K562 (cell line): ENCODE data around the gene SLC38A10. TPM values are rescaled to one million over a fixed set of nuclear protein-coding genes. Genes with fewer than 3 reads are reported as not detected.

Experiments used
- BACH1 ChIP-seq: fragments of 200-800 bp; sonication (Bioruptor generic); IDR thresholded peaks from 2 replicates; pipeline ENCODE4 v1.6.1; 2016; ENCODE audit warnings: missing genetic modification characterization, missing compliant biosample characterization
- BCOR ChIP-seq: fragments of 450-650 bp; IDR thresholded peaks from 2 replicates; pipeline ENCODE4 v1.6.1; 2016
- ERF ChIP-seq: fragments of 450-650 bp; formaldehyde crosslinking; IDR thresholded peaks from 2 replicates; pipeline ENCODE4 v1.4.0; 2020; ENCODE audit warnings: mild to moderate bottlenecking, mixed read lengths
- KLF10 ChIP-seq: fragments of 250-450 bp; sonication (Bioruptor Pico); IDR thresholded peaks from 2 replicates; pipeline ENCODE4 v1.6.1; 2021; ENCODE audit warnings: matching md5 sums
- MCM3 ChIP-seq: fragments of 450-650 bp; IDR thresholded peaks from 2 replicates; pipeline ENCODE4 v1.6.1; 2016
- PCBP2 ChIP-seq: fragments of 200-400 bp; formaldehyde crosslinking; IDR thresholded peaks from 2 replicates; pipeline ENCODE4 v1.6.1; 2018; ENCODE audit warnings: low read length, low read depth, mild to moderate bottlenecking, moderate library complexity; ENCODE audit not compliant: poor library complexity, severe bottlenecking
- POLR2G ChIP-seq: fragments of 200-400 bp; formaldehyde crosslinking; IDR thresholded peaks from 2 replicates; pipeline ENCODE4 v1.6.1; 2017; ENCODE audit warnings: low read depth, mild to moderate bottlenecking, antibody characterized with exemption, low read length, moderate library complexity
- RB1 ChIP-seq: fragments of 450-650 bp; IDR thresholded peaks from 2 replicates; pipeline ENCODE4 v1.6.1; 2017; ENCODE audit warnings: low read depth, mild to moderate bottlenecking
- RFX1 ChIP-seq: fragments of 450-650 bp; IDR thresholded peaks from 2 replicates; pipeline ENCODE4 v1.6.1; 2016; ENCODE audit warnings: mild to moderate bottlenecking, moderate library complexity
- SLC30A9 ChIP-seq: fragments of 250-450 bp; sonication (Bioruptor Pico); IDR thresholded peaks from 2 replicates; pipeline ENCODE4 v1.8.0; 2022; ENCODE audit warnings: mild to moderate bottlenecking, moderate library complexity
- SMAD4 ChIP-seq: fragments of 250-450 bp; sonication (Bioruptor Pico); conservative IDR thresholded peaks from 2 replicates; pipeline ENCODE4 v1.8.0; 2021; ENCODE audit warnings: inconsistent platforms, mild to moderate bottlenecking, moderate library complexity
- TOE1 ChIP-seq, 2 experiments: fragments of 450-650 bp in 1 of 2; sonication (generic) in 1 of 2; formaldehyde crosslinking in 1 of 2; IDR thresholded peaks; 2 replicates each; pipeline versions ENCODE4 v1.7.1 to v1.8.0; 2016 to 2022; ENCODE audit warnings: borderline replicate concordance in 2 of 2, mild to moderate bottlenecking in 2 of 2, antibody characterized with exemption in 1 of 2, inconsistent platforms in 1 of 2, low read depth in 1 of 2, missing genetic modification reagents in 1 of 2, moderate library complexity in 1 of 2
- ZBTB7A ChIP-seq: IDR thresholded peaks from 2 replicates; pipeline ENCODE4 v1.6.1; 2011; ENCODE audit warnings: low read depth, mild to moderate bottlenecking, low read length, moderate library complexity, borderline replicate concordance; ENCODE audit not compliant: control insufficient read depth
- ZNF217 ChIP-seq: sonication (generic); formaldehyde crosslinking; IDR thresholded peaks from 2 replicates; pipeline ENCODE4 v1.8.0; 2022; ENCODE audit warnings: mild to moderate bottlenecking, missing genetic modification reagents
- ZNF316 ChIP-seq: fragments of 450-650 bp; IDR thresholded peaks from 2 replicates; pipeline ENCODE4 v1.6.1; 2016
- ZNF561 ChIP-seq: fragments of 450-650 bp; formaldehyde crosslinking; conservative IDR thresholded peaks from 2 replicates; pipeline ENCODE4 v1.4.0; 2020; ENCODE audit warnings: mild to moderate bottlenecking, moderate library complexity
- ZNF764 ChIP-seq: fragments of 250-450 bp; sonication (Bioruptor Pico); IDR thresholded peaks from 2 replicates; pipeline ENCODE4 v1.4.0; 2020; ENCODE audit warnings: low read depth, mild to moderate bottlenecking, moderate library complexity
- polyA plus RNA-seq, 8 experiments: library from polyadenylated mRNA; depleted of rRNA in 4 of 8; stranded (reverse) in 5 of 8; unstranded in 3 of 8; fragments of >200 nt; fragmentation: Nextera tagmentation in 2 of 8; fragmentation: Illumina TruSeq in 1 of 8; extraction: Ambion mirVana in 2 of 8; extraction: Trizol in 1 of 8; gene quantifications; 2 replicates each; pipeline versions ENCODE4 v1.2.1 to v1.2.3, GENCODE V29; 2011 to 2014; ENCODE audit warnings: inconsistent platforms in 1 of 8, missing spikeins in 1 of 8
- total RNA-seq, 7 experiments: library from RNA; depleted of rRNA in 6 of 7; stranded (reverse); fragments of >200 nt in 6 of 7; fragmentation: Illumina TruSeq in 2 of 7; extraction: Trizol in 2 of 7; gene quantifications; 2 replicates each; pipeline versions ENCODE4 v1.2.1 to v1.2.3, GENCODE V29; 2011 to 2021; ENCODE audit warnings: low replicate concordance in 1 of 7
- TF ChIP-seq, protein P1 (sequence below): IDR thresholded peaks from 2 replicates; pipeline ENCODE4 v1.6.1; 2011; ENCODE audit not compliant: insufficient read length; ENCODE audit errors: extremely low read depth
- TF ChIP-seq, protein P2 (sequence below): sonication (generic); formaldehyde crosslinking; IDR thresholded peaks from 2 replicates; pipeline ENCODE4 v1.8.0; 2023; ENCODE audit warnings: mild to moderate bottlenecking, missing genetic modification reagents
- TF ChIP-seq, protein P3 (sequence below): fragments of 450-650 bp; conservative IDR thresholded peaks from 2 replicates; pipeline ENCODE4 v1.6.1; 2016; ENCODE audit warnings: missing genetic modification characterization, low read depth, mild to moderate bottlenecking, missing compliant biosample characterization, moderate library complexity
- TF ChIP-seq, protein P4 (sequence below): sonication (generic); formaldehyde crosslinking; IDR thresholded peaks from 2 replicates; pipeline ENCODE4 v1.8.1; 2023; ENCODE audit warnings: mild to moderate bottlenecking, missing genetic modification reagents

Gene SLC38A10
- total and polyA plus RNA-seq, 9 of the 15 experiments (the other 6 are each of a cell fraction or from before 2014, with no cell fraction given): 0.45 to 54.2 (median 13.8) TPM

DNA sequence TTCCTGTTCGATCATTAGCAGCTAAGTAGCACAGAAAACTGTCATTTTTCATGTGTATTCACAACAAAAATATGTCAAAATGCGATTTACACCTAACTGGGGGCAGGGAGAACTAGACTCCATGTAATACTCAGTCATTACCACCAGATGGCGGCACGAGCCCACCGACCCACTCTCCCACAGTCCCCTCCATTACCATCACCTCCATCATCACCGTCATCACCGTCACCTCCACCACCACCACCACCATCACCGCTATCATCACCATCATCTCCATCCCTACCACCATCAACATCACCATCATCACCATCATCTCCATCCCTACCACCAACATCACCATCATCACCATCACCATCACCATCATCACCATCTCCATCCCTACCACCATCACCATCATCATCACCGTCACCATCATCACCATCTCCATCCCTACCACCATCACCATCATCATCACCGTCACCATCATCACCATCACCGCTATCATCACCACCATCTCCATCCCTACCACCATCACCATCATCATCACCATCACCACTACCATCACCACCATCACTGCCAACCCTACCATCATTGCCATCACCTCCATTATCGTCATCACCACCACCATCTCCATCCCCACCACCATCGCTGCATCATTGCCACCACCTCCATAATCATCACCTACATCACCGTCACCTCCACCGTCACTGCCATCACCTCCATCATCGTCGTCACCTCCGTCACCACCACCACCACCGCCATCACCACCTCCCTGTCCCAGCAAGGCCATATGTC is 41.6 kb downstream of the SLC38A10 start (continued):
- TF ChIP-seq KLF10 (CRISPR knock-in tag) (no peak), TOE1 (IDR thresholded peaks at IDR 0.05; ENCODE audit: borderline replicate concordance) (peak; percentile 71), TOE1 (CRISPR knock-in tag; IDR thresholded peaks at IDR 0.05; ENCODE audit: borderline replicate concordance, low read depth) (no peak), POLR2G (no peak), PCBP2 (no peak), BCOR (peak; percentile 81), MCM3 (peak; percentile 53; the same call in 1 of the 2 replicates), ERF (CRISPR knock-in tag) (no peak), ZNF561 (CRISPR knock-in tag) (no peak), ZNF764 (CRISPR knock-in tag) (no peak), RFX1 (no peak), SMAD4 (CRISPR knock-in tag) (no peak), BACH1 (no peak), SLC30A9 (CRISPR knock-in tag) (no peak), ZNF316 (peak; percentile 28; the same call in 1 of the 2 replicates), ZBTB7A (no peak), ZNF217 (CRISPR knock-in tag) (no peak), RB1 (no peak)
- TF ChIP-seq, protein P1, sequence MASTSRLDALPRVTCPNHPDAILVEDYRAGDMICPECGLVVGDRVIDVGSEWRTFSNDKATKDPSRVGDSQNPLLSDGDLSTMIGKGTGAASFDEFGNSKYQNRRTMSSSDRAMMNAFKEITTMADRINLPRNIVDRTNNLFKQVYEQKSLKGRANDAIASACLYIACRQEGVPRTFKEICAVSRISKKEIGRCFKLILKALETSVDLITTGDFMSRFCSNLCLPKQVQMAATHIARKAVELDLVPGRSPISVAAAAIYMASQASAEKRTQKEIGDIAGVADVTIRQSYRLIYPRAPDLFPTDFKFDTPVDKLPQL: no peak
- TF ChIP-seq, protein P2, sequence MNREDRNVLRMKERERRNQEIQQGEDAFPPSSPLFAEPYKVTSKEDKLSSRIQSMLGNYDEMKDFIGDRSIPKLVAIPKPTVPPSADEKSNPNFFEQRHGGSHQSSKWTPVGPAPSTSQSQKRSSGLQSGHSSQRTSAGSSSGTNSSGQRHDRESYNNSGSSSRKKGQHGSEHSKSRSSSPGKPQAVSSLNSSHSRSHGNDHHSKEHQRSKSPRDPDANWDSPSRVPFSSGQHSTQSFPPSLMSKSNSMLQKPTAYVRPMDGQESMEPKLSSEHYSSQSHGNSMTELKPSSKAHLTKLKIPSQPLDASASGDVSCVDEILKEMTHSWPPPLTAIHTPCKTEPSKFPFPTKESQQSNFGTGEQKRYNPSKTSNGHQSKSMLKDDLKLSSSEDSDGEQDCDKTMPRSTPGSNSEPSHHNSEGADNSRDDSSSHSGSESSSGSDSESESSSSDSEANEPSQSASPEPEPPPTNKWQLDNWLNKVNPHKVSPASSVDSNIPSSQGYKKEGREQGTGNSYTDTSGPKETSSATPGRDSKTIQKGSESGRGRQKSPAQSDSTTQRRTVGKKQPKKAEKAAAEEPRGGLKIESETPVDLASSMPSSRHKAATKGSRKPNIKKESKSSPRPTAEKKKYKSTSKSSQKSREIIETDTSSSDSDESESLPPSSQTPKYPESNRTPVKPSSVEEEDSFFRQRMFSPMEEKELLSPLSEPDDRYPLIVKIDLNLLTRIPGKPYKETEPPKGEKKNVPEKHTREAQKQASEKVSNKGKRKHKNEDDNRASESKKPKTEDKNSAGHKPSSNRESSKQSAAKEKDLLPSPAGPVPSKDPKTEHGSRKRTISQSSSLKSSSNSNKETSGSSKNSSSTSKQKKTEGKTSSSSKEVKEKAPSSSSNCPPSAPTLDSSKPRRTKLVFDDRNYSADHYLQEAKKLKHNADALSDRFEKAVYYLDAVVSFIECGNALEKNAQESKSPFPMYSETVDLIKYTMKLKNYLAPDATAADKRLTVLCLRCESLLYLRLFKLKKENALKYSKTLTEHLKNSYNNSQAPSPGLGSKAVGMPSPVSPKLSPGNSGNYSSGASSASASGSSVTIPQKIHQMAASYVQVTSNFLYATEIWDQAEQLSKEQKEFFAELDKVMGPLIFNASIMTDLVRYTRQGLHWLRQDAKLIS: no peak
- TF ChIP-seq, protein P3, sequence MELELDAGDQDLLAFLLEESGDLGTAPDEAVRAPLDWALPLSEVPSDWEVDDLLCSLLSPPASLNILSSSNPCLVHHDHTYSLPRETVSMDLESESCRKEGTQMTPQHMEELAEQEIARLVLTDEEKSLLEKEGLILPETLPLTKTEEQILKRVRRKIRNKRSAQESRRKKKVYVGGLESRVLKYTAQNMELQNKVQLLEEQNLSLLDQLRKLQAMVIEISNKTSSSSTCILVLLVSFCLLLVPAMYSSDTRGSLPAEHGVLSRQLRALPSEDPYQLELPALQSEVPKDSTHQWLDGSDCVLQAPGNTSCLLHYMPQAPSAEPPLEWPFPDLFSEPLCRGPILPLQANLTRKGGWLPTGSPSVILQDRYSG (tag): no peak
- TF ChIP-seq, protein P4, sequence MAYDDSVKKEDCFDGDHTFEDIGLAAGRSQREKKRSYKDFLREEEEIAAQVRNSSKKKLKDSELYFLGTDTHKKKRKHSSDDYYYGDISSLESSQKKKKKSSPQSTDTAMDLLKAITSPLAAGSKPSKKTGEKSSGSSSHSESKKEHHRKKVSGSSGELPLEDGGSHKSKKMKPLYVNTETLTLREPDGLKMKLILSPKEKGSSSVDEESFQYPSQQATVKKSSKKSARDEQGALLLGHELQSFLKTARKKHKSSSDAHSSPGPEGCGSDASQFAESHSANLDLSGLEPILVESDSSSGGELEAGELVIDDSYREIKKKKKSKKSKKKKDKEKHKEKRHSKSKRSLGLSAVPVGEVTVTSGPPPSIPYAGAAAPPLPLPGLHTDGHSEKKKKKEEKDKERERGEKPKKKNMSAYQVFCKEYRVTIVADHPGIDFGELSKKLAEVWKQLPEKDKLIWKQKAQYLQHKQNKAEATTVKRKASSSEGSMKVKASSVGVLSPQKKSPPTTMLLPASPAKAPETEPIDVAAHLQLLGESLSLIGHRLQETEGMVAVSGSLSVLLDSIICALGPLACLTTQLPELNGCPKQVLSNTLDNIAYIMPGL: no peak
